GM18951 (cell line): ENCODE results near the gene TBC1D3H.
"Not testable (repeated sequence)": the region's sequence is repeated elsewhere in the genome, so short reads cannot be mapped to it uniquely, and the experiment has no call there.

Source experiments
- in situ Hi-C: fragments of 300-500 bp; cut with MboI; formaldehyde crosslinking; loops from one replicate; pipeline ENCODE4 v1.12.0; 2022; ENCODE audit warnings: low sequenced_read_pairs, mixed read lengths, inconsistent platforms; ENCODE audit not compliant: unreplicated experiment

The TBC1D3H gene

GRCh38 chr17:36388385-36389245, at the start of gene TBC1D3H:
TSS of gene TBC1D3H (minus strand) at chr17:36388435. CDS start at chr17:36386895, 1,540 bp downstream.
- in situ Hi-C loops = not testable (repeated sequence)

DNA sequence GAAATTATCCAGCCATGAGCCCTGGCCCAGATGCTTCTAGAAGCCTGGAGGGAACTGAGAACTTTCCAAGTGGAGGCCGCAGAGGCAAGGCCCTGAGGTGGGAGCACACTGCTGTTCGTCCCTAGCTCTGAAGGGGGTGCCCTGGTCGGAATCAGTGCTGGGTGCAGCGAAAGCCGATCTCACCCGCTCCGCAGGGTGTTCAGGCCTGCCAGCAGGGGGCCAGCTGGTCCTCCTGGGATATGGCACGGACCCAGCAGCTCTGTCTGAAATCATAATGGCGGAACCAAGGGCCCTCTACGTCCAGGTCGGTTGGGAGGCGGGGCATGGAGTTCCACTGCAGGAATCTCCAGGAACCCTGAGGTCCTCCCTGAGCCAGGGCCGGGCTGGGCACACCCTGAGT, 40.7 kb upstream of the TBC1D3H start:
- in situ Hi-C loops = not testable (repeated sequence)

DNA sequence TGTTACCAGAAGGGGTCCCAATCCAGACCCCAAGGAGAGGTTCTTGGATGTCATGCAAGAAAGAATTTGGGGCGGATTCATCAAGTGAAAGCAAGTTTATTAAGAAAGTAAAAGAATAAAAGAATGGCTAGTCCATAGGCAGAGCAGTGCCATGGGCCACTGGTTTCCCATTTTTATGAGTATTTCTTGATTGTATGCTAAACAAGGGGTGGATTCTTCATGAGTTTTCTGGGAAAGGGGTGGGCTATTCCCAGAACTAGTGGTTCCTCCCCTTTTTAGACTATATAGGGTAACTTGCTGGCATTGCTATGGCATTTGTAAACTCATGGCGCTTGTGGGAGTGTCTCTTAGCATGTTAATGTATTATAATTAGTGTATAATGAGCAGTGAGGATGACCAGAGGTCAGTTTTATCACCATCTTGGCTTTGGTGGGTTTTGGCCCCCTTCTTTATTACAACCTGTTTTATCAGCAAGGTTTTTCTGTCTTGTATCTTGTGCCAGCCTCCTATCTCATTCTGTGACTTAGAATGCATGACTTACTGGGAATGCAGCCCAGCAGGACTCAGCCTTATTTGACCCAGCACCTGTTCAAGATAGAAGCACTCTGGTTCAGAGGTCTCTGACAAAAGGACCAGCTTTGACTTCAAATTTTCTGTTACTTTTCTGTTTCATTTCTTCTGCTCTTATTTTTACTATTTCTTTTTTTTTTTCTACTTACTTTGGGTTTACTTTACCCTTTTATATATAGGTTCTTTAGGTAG, 27.1 kb upstream of the TBC1D3H start:
- in situ Hi-C loops = loop anchor here (25.0 kb wide), 1 partner anchor 1472 kb away; no protein-coding TSS in a partner anchor

DNA sequence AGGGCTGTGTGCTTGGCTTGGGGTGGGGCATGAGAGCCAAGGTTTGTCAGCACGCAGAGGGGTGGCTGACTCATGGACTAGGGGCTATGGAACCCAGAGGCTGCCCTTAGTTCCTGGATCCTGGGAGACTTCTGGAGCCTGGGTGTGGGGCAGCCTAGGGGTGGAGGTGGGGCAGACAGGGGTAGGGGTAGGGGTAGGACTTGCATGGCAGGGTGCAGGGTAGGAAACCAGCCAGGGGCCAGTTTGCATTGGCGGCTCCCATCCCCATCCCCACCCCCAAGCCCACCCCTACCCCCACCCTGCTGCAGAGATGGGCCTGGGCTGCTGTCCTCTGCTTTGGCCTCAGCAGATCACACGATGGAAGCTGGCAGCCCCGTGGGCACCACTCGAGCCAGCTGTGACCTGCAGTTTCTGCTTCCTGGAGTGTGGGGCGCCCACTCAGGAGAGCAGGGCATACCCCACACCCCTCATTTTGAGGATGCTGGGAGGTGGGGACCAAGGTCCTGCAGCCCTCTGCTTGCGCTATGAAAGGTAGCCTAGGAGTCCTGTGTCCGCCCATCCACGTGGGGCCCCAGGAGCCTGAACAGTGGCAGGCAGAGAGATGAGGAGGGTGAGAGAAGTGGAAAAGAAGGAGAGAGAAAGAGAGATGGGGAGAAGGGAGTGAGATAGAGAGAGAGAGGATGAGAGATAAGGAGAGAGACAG, 2.9 kb upstream of the TBC1D3H start:
- in situ Hi-C loops = not testable (repeated sequence)

DNA sequence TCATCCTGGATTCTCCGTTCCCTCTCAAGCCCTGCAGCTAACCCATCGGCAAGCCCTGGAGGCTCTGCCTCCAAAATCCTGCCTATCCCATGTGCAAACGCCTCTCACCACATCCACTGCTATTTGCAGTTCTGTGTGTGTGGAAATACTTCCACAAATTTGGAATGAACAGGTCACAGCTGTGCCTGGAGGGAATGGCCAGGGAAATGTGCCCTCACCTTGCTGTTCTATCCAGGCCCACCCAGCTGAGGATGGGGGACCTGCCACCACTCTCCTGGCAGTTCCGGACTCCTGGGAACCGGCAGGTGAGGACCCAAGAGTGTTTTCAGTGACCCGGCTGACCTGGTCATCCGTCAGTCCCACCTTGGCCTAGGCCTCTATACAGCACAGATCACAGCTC, 12.3 kb downstream of the TBC1D3H start:
- in situ Hi-C loops = not testable (repeated sequence)

DNA sequence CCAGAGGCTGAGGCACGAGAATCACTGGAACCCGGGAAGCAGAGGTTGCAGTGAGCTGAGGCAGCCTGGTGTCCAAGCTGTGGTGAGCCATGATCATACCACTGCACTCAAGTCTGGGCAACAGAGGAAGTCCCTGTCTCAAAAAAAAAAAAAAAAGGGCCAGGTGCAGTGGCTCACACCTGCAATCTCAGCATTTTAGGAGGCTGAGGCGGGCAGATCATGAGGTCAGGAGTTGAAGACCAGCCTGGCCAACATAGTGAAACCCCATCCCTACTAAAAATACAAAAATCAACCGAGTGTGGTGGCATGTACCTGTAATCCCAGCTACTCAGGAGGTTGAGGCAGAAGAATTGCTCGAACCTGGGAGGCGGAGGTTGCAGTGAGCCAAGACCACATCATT, 25.7 kb downstream of the TBC1D3H start:
- in situ Hi-C loops = not testable (repeated sequence)
